Hepatocyte (in vitro differentiated cells): ENCODE results near the gene PSD. TPM values are rescaled to one million over a fixed set of nuclear protein-coding genes. Genes with fewer than 3 reads are reported as not detected.

Experiments used
- DNase-seq: peaks from one replicate; pipeline ENCODE4 v3.0.0-alpha.2; 2016; ENCODE audit warnings: low spot score
- H2AFZ ChIP-seq: fragments of 200-600 bp; sonication (generic); 2 replicates; pipeline ENCODE4 v1.6.0; 2016; ENCODE audit warnings: antibody characterized with exemption, mild to moderate bottlenecking
- H3K27ac ChIP-seq: fragments of 200-600 bp; sonication (generic); 2 replicates; pipeline ENCODE4 v1.5.1; 2016; ENCODE audit warnings: mild to moderate bottlenecking
- H3K27me3 ChIP-seq: fragments of 200-600 bp; sonication (generic); 2 replicates; pipeline ENCODE4 v1.6.1; 2016
- H3K36me3 ChIP-seq: fragments of 200-600 bp; sonication (generic); replicated peaks from 2 replicates; pipeline ENCODE4 v1.5.1; 2016; ENCODE audit warnings: low read depth; ENCODE audit not compliant: insufficient read depth
- H3K4me1 ChIP-seq: fragments of 200-600 bp; sonication (generic); 2 replicates; pipeline ENCODE4 v1.5.1; 2016; ENCODE audit warnings: mild to moderate bottlenecking, moderate library complexity; ENCODE audit not compliant: insufficient read depth
- H3K4me2 ChIP-seq: fragments of 200-600 bp; sonication (generic); 2 replicates; pipeline ENCODE4 v1.6.0; 2016
- H3K4me3 ChIP-seq: fragments of 200-600 bp; sonication (generic); 2 replicates; pipeline ENCODE4 v1.5.1; 2016; ENCODE audit warnings: mild to moderate bottlenecking
- H3K79me2 ChIP-seq: fragments of 200-600 bp; sonication (generic); 2 replicates; pipeline ENCODE4 v1.6.0; 2017; ENCODE audit warnings: mild to moderate bottlenecking
- H3K9me2 ChIP-seq: fragments of 200-600 bp; sonication (generic); replicated peaks from 2 replicates; pipeline ENCODE4 v1.6.0; 2017; ENCODE audit warnings: mild to moderate bottlenecking; ENCODE audit not compliant: insufficient read depth
- H3K9me3 ChIP-seq: fragments of 200-600 bp; sonication (generic); 2 replicates; pipeline ENCODE4 v1.5.1; 2016; ENCODE audit warnings: low read depth, mild to moderate bottlenecking
- H4K20me1 ChIP-seq: fragments of 200-600 bp; sonication (generic); 2 replicates; pipeline ENCODE4 v1.6.0; 2016; ENCODE audit warnings: mild to moderate bottlenecking; ENCODE audit not compliant: insufficient read depth, poor library complexity, severe bottlenecking
- CTCF ChIP-seq: fragments of 200-600 bp; sonication (generic); IDR thresholded peaks from 2 replicates; pipeline ENCODE4 v1.5.1; 2016; ENCODE audit warnings: antibody characterized with exemption, mild to moderate bottlenecking; ENCODE audit not compliant: poor library complexity
- EZH2 ChIP-seq: fragments of 200-600 bp; sonication (generic); IDR thresholded peaks from 2 replicates; pipeline ENCODE4 v1.6.1; 2016; ENCODE audit warnings: antibody characterized with exemption, mild to moderate bottlenecking, borderline replicate concordance
- EZH2phosphoT487 ChIP-seq: fragments of 200-600 bp; sonication (generic); IDR thresholded peaks from one replicate; pipeline ENCODE4 v1.6.1; 2018; ENCODE audit warnings: antibody characterized with exemption, mild to moderate bottlenecking, low read depth, moderate library complexity; ENCODE audit not compliant: unreplicated experiment, severe bottlenecking
- WGBS: methylation state at CpG from one replicate; pipeline ENCODE4 v1.1.6; 2016; ENCODE audit warnings: low lambda C conversion rate; ENCODE audit errors: missing lambda C conversion rate; 5-methylcytosine and 5-hydroxymethylcytosine counted together
- polyA plus RNA-seq: library from polyadenylated mRNA; unstranded; fragments of >200 nt; fragmentation: Nextera tagmentation; extraction: Ambion mirVana; gene quantifications from 2 replicates; pipeline ENCODE4 v1.2.1, GENCODE V29; 2016
- total RNA-seq: library from RNA; depleted of rRNA; stranded (reverse); fragments of >200 nt; gene quantifications from 2 replicates; pipeline ENCODE4 v1.2.3, GENCODE V29; 2014

The PSD gene
- total and polyA plus RNA-seq, 2 experiments from 2014 or later = 13.1 to 20.1 TPM

- TF ChIP-seq EZH2 = no peak
- no peak for TF ChIP-seq EZH2phosphoT487
- TF ChIP-seq CTCF = no peak
- Histone ChIP-seq H3K27me3 (no peaks in the 10 kb centered on the region), H3K27ac (peak overlapping the region; percentile 78), H4K20me1 (no peaks in the 10 kb centered on the region), H3K79me2 (peaks cover 16% of the 10 kb centered on the region), H3K4me1 (peaks cover 27% of the 10 kb centered on the region), H2AFZ (peak overlapping the region; percentile 98), H3K36me3 (no peaks in the 10 kb centered on the region), H3K9me3 (no peaks in the 10 kb centered on the region), H3K4me3 (peak overlapping the region; percentile 80), H3K9me2 (no peaks in the 10 kb centered on the region), H3K4me2 (peak overlapping the region; percentile 78)
- peak; percentile 35 for DNase-seq
- WGBS = 30% methylated on average over 4 of the region's 4 CpGs
These were observed 13.0 kb upstream of the PSD start for GRCh38 chr10:102431452-102432124.

- H3K9me3 ChIP-seq = no peaks in the 10 kb centered on the region
- TF ChIP-seq CTCF = no peak
- TF ChIP-seq EZH2phosphoT487 = no peak
- no peak overlapping the region for H3K4me3 ChIP-seq
- no peaks in the 10 kb centered on the region for H3K36me3 ChIP-seq
- H3K4me2 ChIP-seq = no peak overlapping the region
- peaks cover 9% of the 10 kb centered on the region for H3K4me1 ChIP-seq
- no peaks in the 10 kb centered on the region for H4K20me1 ChIP-seq
- peak; percentile 3 for DNase-seq
- H3K9me2 ChIP-seq = no peaks in the 10 kb centered on the region
- H2AFZ ChIP-seq = no peak overlapping the region
- WGBS = 87% methylated on average over 8 of the region's 8 CpGs
- H3K79me2 ChIP-seq = peaks cover 20% of the 10 kb centered on the region
- no peak overlapping the region for H3K27ac ChIP-seq
- H3K27me3 ChIP-seq = no peaks in the 10 kb centered on the region
These were observed 10.9 kb upstream of the PSD start for GRCh38 chr10:102429468-102429867.

GRCh38 chr10:102426803-102427287, 8.3 kb upstream of the PSD start:
- Histone ChIP-seq H3K4me1 (peaks cover 15% of the 10 kb centered on the region), H3K4me2 (no peak overlapping the region), H3K36me3 (no peaks in the 10 kb centered on the region), H3K9me2 (no peaks in the 10 kb centered on the region), H3K9me3 (no peaks in the 10 kb centered on the region), H2AFZ (no peak overlapping the region), H3K4me3 (no peak overlapping the region), H3K27me3 (no peaks in the 10 kb centered on the region), H3K79me2 (peaks cover 30% of the 10 kb centered on the region), H4K20me1 (peaks cover 5% of the 10 kb centered on the region), H3K27ac (no peak overlapping the region)
- TF ChIP-seq EZH2phosphoT487 (no peak), EZH2 (no peak), CTCF (no peak)
- no peak for DNase-seq
- WGBS = 92% methylated on average over 7 of the region's 7 CpGs
